SK-N-MC (cell line): ENCODE data around the gene DPAGT1.

ENCODE experiments used
- EZH2 ChIP-seq: fragments of 200-600 bp; sonication (generic); IDR thresholded peaks from one replicate; pipeline ENCODE4 v1.6.1; 2017; ENCODE audit warnings: antibody characterized with exemption
- POLR2AphosphoS5 ChIP-seq: IDR thresholded peaks from 2 replicates; pipeline ENCODE4 v1.6.1; 2012; ENCODE audit warnings: mild to moderate bottlenecking, low read depth, low read length, borderline replicate concordance

- TF ChIP-seq POLR2AphosphoS5 = no peak
- no peak for TF ChIP-seq EZH2
Measured at GRCh38 chr11:119087123-119087522, 14.5 kb downstream of the DPAGT1 start.
